H1 (cell line): ENCODE results near the gene KCTD19. TPM values are rescaled to one million over a fixed set of nuclear protein-coding genes. Genes with fewer than 3 reads are reported as not detected.

Experiments used
- ASH2L ChIP-seq: fragments of 200-600, 300-600 bp; sonication (generic); IDR thresholded peaks from one replicate; pipeline ENCODE4 v1.7.1; 2017; ENCODE audit warnings: low read length
- CHD7 ChIP-seq: fragments of 300-600 bp; sonication (generic); IDR thresholded peaks from 2 replicates; pipeline ENCODE4 v1.7.1; 2012; ENCODE audit warnings: low read length, moderate library complexity, mild to moderate bottlenecking, inconsistent platforms; ENCODE audit not compliant: insufficient replicate concordance
- GABPA ChIP-seq: IDR thresholded peaks from 2 replicates; pipeline ENCODE4 v1.6.1; 2011; ENCODE audit warnings: mild to moderate bottlenecking, low read length, moderate library complexity, borderline replicate concordance; ENCODE audit not compliant: insufficient read depth
- HDAC2 ChIP-seq, 2 experiments: fragments of 300-600 bp in 1 of 2; sonication (generic) in 1 of 2; IDR thresholded peaks; 2 replicates each; pipeline ENCODE4 v1.6.1; 2011 to 2012; ENCODE audit warnings: low read depth in 2 of 2, low read length in 2 of 2, mild to moderate bottlenecking in 2 of 2, moderate library complexity in 2 of 2, borderline replicate concordance in 1 of 2, inconsistent platforms in 1 of 2
- HDAC6 ChIP-seq: IDR thresholded peaks from one replicate; pipeline ENCODE4 v1.7.1; 2012; ENCODE audit warnings: low read depth, mild to moderate bottlenecking, inconsistent platforms, low read length, moderate library complexity
- JUND ChIP-seq: IDR thresholded peaks from 2 replicates; pipeline ENCODE4 v1.6.1; 2011; ENCODE audit warnings: mild to moderate bottlenecking, improper control_type of control experiment, low read length
- MAX ChIP-seq: IDR thresholded peaks from 2 replicates; pipeline ENCODE4 v1.6.1; 2012; ENCODE audit warnings: inconsistent platforms
- POLR2A ChIP-seq, 2 experiments: IDR thresholded peaks; 1 replicate in 1 of 2; 2 replicates in 1 of 2; pipeline ENCODE4 v1.6.1; 2011; ENCODE audit warnings: low read depth in 2 of 2, low read length in 2 of 2, mild to moderate bottlenecking in 2 of 2; ENCODE audit errors: control extremely low read depth in 1 of 2
- POU5F1 ChIP-seq: IDR thresholded peaks from 2 replicates; pipeline ENCODE4 v1.6.1; 2011; ENCODE audit warnings: low read depth, mild to moderate bottlenecking, low read length, moderate library complexity
- RFX5 ChIP-seq: IDR thresholded peaks from 2 replicates; pipeline ENCODE4 v1.6.1; 2011; ENCODE audit warnings: low read depth, low read length, improper control_type of control experiment, borderline replicate concordance
- SIRT6 ChIP-seq: IDR thresholded peaks from one replicate; pipeline ENCODE4 v1.7.1; 2012; ENCODE audit warnings: low read length, inconsistent platforms
- SP4 ChIP-seq: IDR thresholded peaks from 2 replicates; pipeline ENCODE4 v1.6.1; 2012; ENCODE audit warnings: low read length, inconsistent platforms
- SRF ChIP-seq: IDR thresholded peaks from 2 replicates; pipeline ENCODE4 v1.6.1; 2011; ENCODE audit warnings: mild to moderate bottlenecking, low read depth, low read length, moderate library complexity
- polyA plus RNA-seq, 7 experiments: library from polyadenylated mRNA; depleted of rRNA in 3 of 7; stranded (reverse) in 5 of 7; unstranded in 2 of 7; fragments of >200 nt in 5 of 7; fragments of 200-250 nt in 2 of 7; gene quantifications; 1 replicate in 5 of 7; 2 replicates in 1 of 7; 4 replicates in 1 of 7; pipeline versions ENCODE4 v1.2.1 to v1.2.3, GENCODE V29; 2011 to 2013; ENCODE audit warnings: missing spikeins in 2 of 7, mixed read lengths in 2 of 7
- total RNA-seq: library from RNA; stranded (reverse); fragmentation: NEBNext Ultra II Directional; extraction: Animal tissue kit (Norgen Biotek cat#: 25700); gene quantifications from 2 replicates; pipeline ENCODE4 v1.2.1, GENCODE V29; 2021

KCTD19 gene
- total and polyA plus RNA-seq, 2 of the 8 experiments (the other 6 are each of a cell fraction or from before 2014, with no cell fraction given): 0.06 to 0.24 TPM

- TF ChIP-seq CHD7 (no peak), SRF (no peak), POU5F1 (no peak), SP4 (no peak), GABPA (no peak), MAX (no peak), SIRT6 (no peak), JUND (no peak), ASH2L (no peak), HDAC6 (no peak), HDAC2 (IDR thresholded peaks at IDR 0.05; ENCODE audit: borderline replicate concordance in 1 of 2, low read depth in 2 of 2, low read length in 2 of 2) (no peak), RFX5 (no peak), POLR2A (IDR thresholded peaks at IDR 0.05; ENCODE audit: control extremely low read depth in 1 of 2, low read depth in 2 of 2, low read length in 2 of 2) (no peak)
Observed at GRCh38 chr16:67336648-67337047, 10.1 kb upstream of the KCTD19 start (continued).
